ENCODE data around the gene HSD17B14.

- TF ChIP-seq, protein P1, sequence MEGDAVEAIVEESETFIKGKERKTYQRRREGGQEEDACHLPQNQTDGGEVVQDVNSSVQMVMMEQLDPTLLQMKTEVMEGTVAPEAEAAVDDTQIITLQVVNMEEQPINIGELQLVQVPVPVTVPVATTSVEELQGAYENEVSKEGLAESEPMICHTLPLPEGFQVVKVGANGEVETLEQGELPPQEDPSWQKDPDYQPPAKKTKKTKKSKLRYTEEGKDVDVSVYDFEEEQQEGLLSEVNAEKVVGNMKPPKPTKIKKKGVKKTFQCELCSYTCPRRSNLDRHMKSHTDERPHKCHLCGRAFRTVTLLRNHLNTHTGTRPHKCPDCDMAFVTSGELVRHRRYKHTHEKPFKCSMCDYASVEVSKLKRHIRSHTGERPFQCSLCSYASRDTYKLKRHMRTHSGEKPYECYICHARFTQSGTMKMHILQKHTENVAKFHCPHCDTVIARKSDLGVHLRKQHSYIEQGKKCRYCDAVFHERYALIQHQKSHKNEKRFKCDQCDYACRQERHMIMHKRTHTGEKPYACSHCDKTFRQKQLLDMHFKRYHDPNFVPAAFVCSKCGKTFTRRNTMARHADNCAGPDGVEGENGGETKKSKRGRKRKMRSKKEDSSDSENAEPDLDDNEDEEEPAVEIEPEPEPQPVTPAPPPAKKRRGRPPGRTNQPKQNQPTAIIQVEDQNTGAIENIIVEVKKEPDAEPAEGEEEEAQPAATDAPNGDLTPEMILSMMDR (CRISPR knock-in tag; IDR thresholded peaks at IDR 0.05), result no peak
- TF ChIP-seq ZNF83 (CRISPR knock-in tag; IDR thresholded peaks at IDR 0.05; ENCODE audit: borderline replicate concordance) (no peak), ZNF292 (CRISPR knock-in tag; IDR thresholded peaks at IDR 0.05; ENCODE audit: borderline replicate concordance, low read depth) (no peak)
Measured at GRCh38 chr19:48770266-48770665, 66.0 kb downstream of the HSD17B14 start.

Data from HepG2 (cell line).